Gastroesophageal sphincter (tissue), 3 donors: ENCODE data around the gene ITGB6.
"Not testable (repeated sequence)": the region's sequence is repeated elsewhere in the genome, so short reads cannot be mapped to it uniquely, and the experiment has no call there.

ENCODE experiments used
- CTCF ChIP-seq, 4 experiments: fragments of 200-600 bp in 2 of 4; fragments of 450-650 bp in 2 of 4; sonication (generic) in 1 of 4; IDR thresholded peaks; one replicate each; pipeline ENCODE4 v1.5.1; 2017 to 2019; ENCODE audit warnings: antibody characterized with exemption in 4 of 4, mild to moderate bottlenecking in 2 of 4, moderate library complexity in 2 of 4
- EP300 ChIP-seq: sonication (generic); formaldehyde crosslinking; IDR thresholded peaks from one replicate; pipeline ENCODE4 v1.6.1; 2017; ENCODE audit warnings: antibody characterized with exemption, mild to moderate bottlenecking
- POLR2A ChIP-seq, 2 donors: fragments of 450-650 bp; IDR thresholded peaks; one replicate each; pipeline ENCODE4 v1.6.1; 2017; ENCODE audit warnings: antibody characterized with exemption in 2 of 2, mild to moderate bottlenecking in 2 of 2, moderate library complexity in 1 of 2
- POLR2AphosphoS5 ChIP-seq: sonication (generic); formaldehyde crosslinking; IDR thresholded peaks from one replicate; pipeline ENCODE4 v1.6.1; 2017; ENCODE audit warnings: antibody characterized with exemption

- TF ChIP-seq POLR2AphosphoS5; POLR2A (IDR thresholded peaks at IDR 0.05); CTCF (IDR thresholded peaks at IDR 0.05); EP300: not testable (repeated sequence)
Measured at GRCh38 chr2:160180690-160181089, 19.4 kb downstream of the ITGB6 start.
